Activated T-cell treated with anti-CD3 and anti-CD28 coated beads for 48 hours (primary cell): ENCODE results near the gene SELE.
"Not testable (repeated sequence)": the region's sequence is repeated elsewhere in the genome, so short reads cannot be mapped to it uniquely, and the experiment has no call there.

Experiments
- DNase-seq: peaks from one replicate; pipeline ENCODE4 v3.0.0-alpha.2; 2020; ENCODE audit warnings: low read depth

SELE gene

GRCh38 chr1:169683168-169683567 lies 50.7 kb downstream of the SELE start:
- not testable (repeated sequence) for DNase-seq

- no peak for DNase-seq
Observed at GRCh38 chr1:169682071-169682470, 51.8 kb downstream of the SELE start.

GRCh38 chr1:169681140-169681539 lies 52.7 kb downstream of the SELE start:
- DNase-seq = no peak

- DNase-seq = peak; percentile 40
Observed at GRCh38 chr1:169680377-169681019, 53.4 kb downstream of the SELE start.

GRCh38 chr1:169679692-169680091 lies 54.2 kb downstream of the SELE start:
- DNase-seq = no peak

- no peak for DNase-seq
Observed at GRCh38 chr1:169676001-169676400, 57.9 kb downstream of the SELE start.
